HG03521 (cell line): Measurements from ENCODE around the gene UCMA.
"Not testable (repeated sequence)": the region's sequence is repeated elsewhere in the genome, so short reads cannot be mapped to it uniquely, and the experiment has no call there.

Experiments
- ATAC-seq: cut with Tn5 transposase; IDR thresholded peaks from one replicate; pipeline ENCODE4 v1.9.1; 2021; ENCODE audit warnings: mild to moderate bottlenecking, moderate library complexity; ENCODE audit not compliant: unreplicated experiment

UCMA gene

GRCh38 chr10:13234736-13235135 lies 562 bp upstream of the UCMA start:
- ATAC-seq = not testable (repeated sequence)

GRCh38 chr10:13233358-13233757 lies 816 bp downstream of the UCMA start:
- no peak for ATAC-seq

GRCh38 chr10:13231808-13232207 lies 2.4 kb downstream of the UCMA start:
- ATAC-seq = no peak

DNA sequence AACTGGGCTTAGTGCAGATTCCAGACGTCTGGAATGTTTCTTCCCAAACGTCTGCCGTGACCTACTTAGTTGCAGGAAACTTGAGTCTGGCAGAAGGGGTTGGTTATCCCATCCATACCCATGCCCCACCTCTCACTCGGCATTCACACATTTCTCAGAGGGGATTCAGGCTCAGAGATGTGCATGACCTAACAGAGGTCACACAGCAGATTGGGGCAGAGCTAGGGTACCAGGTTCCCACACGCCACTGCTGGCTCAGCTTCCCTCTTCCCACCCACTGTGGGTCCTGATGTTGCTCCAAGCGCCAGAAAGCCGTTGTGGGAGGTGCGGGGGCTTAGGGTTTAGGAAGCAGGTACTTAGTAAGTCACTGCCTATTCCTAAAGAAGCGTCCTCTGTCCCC lies 3.0 kb downstream of the UCMA start:
- no peak for ATAC-seq

DNA sequence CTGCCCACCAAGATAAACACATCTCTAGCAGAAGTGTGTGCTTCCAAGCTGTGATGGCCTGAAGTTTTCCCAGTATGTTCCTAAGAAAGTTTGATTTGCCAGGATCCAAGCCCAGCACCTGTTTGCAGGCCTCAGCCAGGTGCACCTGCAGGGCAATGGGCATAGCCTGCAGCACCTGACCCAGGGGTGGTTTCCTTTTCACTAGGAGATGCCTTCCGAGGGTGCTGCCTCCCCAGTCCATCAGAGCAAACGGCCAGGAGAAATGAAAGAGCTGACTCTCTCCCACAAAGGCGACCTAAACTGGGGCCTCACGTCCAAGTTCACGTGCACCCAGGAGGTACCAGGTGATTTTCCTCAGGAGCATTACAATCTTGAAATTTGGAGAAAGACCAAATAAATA lies 7.1 kb downstream of the UCMA start:
- ATAC-seq = no peak

GRCh38 chr10:13225601-13226000 lies 8.6 kb downstream of the UCMA start:
- no peak for ATAC-seq

GRCh38 chr10:13224210-13224995 lies 9.8 kb downstream of the UCMA start:
- no peak for ATAC-seq

DNA sequence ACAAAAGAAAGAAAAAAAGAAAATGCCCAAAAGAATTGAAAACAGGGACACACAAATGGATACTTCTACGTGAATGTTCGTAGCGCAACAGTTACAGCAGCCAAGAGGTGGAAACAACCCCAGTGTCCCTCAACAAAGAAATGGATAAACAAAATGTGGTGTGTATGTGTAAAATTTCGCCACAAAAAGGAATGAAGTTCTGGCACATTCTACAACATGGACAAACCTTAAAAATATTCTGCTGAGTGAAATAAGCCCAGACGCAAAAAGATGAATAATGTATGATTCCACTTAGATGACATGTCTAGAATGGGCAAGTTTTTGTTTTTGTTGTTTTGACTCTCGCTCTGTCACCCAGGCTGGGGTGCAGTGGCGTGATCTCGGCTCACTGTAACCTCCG lies 10.9 kb downstream of the UCMA start:
- no peak for ATAC-seq

DNA sequence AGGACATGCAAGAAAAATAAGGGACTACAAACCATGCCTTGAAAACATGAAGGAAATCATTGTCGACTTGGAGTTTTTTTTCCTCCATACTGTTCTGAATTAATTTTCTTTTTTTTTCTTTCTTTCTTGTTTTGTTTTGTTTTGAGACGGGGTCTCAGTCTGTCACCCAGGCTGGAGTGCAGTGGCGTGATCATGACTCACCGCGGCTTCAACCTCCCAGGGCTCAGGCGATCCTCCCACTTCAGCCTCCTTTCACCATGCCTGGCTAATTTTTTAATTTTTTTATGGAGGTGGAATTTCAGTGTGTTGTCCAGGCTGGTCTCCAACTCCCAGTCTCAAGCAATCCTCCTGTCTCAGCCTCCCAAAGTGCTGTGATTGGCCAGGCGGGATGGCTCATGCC lies 11.6 kb downstream of the UCMA start:
- no peak for ATAC-seq

GRCh38 chr10:13222151-13222550 lies 12.0 kb downstream of the UCMA start:
- no peak for ATAC-seq

GRCh38 chr10:13221572-13221971 lies 12.6 kb downstream of the UCMA start:
- no peak for ATAC-seq

DNA sequence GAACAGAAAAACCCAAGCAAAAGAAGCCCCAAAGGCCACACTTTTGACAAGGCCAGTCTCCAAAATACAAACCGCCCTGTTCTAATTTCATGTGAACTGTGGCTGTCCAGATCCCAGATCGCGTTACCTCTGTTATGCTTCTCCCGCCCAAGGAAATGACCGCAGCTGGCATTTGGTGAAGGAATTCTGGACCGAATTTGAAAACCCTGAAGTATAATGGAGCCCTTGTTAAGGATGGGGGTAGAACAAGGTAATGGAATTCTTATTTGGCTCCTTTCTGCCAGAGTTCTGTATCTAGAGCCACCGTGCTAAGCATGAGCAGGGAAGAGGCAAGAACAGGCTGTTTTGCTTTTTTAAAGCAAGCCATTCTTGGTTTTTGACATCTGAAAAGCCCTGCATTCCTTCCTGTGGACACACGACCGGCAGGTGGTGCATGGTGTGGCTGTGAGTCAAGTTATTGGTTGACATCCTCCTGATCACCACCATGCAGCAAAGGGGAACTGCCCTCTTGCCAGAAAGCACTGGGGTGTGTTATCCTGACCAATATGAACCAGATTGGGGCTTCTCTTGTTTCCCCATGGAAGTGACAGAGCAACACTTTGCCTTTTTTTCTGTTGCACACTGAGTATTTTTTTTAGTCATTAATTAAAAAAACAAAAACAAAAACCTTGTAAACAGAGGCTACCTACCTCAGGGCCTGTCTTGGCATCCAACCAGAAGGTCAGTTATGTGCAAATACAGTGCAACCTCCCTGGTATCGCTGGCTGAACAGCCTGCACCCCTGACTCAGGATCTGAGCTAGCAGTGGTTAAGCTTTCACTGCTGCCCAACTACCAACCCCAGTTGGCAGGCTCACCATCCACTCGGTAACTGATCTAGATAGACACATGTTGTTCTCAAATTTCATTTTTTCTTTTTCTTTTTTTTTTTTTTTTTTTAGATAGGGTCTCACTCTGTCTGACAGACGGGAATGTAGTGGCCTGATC lies 14.2 kb downstream of the UCMA start:
- ATAC-seq = peak; percentile 65

GRCh38 chr10:13218878-13219277 lies 15.3 kb downstream of the UCMA start:
- ATAC-seq = no peak

DNA sequence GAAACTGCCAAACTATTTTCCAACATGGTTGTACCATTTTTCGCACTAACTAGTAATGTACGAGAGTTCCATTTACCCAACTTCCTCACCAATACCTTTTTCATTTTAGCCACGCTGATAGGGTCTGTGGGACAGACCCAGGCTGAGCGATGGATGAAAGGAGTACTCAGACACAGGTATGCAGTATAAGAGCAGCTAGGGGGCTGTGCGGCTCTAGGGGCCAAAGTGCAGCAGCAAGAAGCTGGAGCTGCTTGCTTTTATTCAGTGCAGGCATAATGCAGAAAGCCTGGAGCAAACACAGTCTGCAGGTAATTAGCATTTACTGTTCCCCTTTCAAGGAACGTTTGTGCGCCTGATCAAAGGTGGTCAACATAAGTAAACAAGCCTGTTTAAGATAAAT lies 21.0 kb downstream of the UCMA start:
- no peak for ATAC-seq

DNA sequence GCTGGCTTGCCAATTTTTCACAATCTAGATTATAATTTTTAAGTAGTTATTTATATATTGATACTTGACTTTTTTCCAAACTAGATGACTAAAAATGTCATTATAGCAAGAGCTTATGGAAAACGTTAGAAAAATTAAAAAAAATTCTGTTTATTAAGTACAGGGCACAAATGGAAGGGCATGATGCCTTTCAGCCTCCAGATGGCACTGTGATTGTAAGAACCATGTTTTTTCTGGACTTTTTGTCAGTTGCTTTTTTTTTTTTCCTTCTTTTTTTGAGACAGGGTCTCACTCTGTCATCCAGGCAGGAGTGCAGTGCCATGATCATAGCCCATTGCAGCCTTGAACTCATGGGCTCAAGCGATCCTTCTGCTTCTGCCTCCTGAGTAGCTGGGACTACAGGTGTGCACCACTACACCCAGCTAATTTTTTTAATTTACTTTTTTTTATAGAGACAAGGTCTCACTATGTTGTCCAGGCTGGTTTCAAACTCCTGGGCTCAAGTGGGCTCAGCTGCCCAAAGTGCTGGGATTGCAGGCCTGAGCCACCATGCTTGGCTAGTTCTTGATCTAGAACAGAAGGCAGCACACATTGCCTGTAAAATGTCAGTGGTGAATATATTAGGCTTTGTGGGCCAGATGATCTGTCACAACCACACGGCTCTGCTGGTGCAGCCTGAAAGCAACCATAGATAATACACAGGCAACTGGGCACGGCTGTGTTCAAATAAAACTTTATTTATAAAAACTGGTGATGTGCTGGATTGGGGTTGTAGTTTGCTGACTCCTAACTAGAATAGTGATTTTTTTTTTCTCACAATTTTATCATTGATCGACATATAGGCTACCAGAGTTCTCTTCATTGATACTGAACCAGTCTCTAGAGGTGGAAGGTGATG lies 27.4 kb downstream of the UCMA start:
- ATAC-seq = no peak

DNA sequence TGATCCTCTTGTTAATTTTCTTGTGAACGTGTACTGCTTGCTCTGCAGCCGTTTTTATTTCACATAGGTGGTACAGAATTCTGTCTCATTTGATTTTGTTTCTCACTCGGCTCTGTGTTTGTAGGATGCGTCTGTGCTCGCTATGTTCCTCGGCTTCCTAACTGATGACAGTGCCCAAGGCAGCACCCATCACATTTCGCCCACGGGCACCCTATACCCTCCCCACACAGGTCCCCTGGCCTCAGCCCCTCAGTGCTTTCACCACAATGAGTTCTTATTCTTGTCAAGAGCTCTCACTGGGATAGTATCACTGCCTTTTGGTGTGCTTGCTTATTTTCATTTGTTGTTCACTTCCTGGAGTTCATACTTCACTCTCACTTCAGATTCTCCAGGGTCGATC lies 28.1 kb downstream of the UCMA start:
- ATAC-seq = no peak

GRCh38 chr10:13201132-13201531 lies 33.0 kb downstream of the UCMA start:
- no peak for ATAC-seq

DNA sequence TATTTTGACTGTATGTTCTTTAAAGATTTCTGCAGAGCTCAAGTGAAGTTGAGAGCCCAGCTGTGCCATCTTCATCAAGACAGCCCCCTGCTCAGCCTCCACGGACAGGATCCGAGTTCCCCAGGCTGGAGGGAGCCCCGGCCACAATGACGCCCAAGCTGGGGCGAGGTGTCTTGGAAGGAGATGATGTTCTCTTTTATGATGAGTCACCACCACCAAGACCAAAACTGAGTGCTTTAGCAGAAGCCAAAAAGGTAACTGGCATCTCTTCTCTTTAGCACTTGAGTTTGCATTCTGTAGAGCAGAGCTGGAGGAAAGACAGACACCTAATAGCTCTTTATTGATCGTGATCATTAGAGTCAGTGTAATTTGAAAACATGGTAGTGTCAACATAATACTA lies 39.2 kb downstream of the UCMA start:
- ATAC-seq = no peak

GRCh38 chr10:13193637-13194036 lies 40.5 kb downstream of the UCMA start:
- no peak for ATAC-seq

- no peak for ATAC-seq
Measured at GRCh38 chr10:13191362-13191761, 42.8 kb downstream of the UCMA start.

- no peak for ATAC-seq
Measured at GRCh38 chr10:13190816-13191215, 43.4 kb downstream of the UCMA start.
